HG03280 (cell line): ENCODE measurements around the gene YPEL2.
"Not testable (repeated sequence)": the region's sequence is repeated elsewhere in the genome, so short reads cannot be mapped to it uniquely, and the experiment has no call there.

Experiments used
- ATAC-seq: cut with Tn5 transposase; IDR thresholded peaks from one replicate; pipeline ENCODE4 v1.9.1; 2021; ENCODE audit warnings: mild to moderate bottlenecking, moderate library complexity; ENCODE audit not compliant: unreplicated experiment

The YPEL2 gene

DNA sequence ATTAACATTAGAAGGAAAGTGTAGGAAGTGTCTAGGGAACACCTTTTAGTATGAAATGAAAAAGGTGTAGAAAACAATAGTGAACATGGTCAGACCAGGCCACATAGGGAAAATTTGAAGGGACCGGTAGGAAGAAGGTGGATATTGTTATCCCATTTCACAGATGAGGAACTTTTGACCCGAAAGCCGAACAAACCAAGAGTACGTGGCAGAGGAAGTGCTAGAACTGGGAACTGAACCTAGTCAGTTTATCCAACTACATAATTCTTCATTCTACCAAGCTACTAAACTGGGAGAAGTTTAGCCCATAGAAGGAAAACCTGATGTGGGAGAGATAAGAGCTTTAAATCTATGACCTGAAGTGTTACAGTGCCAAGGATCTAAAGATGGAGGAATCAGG is 43.2 kb downstream of the YPEL2 start:
- no peak for ATAC-seq

DNA sequence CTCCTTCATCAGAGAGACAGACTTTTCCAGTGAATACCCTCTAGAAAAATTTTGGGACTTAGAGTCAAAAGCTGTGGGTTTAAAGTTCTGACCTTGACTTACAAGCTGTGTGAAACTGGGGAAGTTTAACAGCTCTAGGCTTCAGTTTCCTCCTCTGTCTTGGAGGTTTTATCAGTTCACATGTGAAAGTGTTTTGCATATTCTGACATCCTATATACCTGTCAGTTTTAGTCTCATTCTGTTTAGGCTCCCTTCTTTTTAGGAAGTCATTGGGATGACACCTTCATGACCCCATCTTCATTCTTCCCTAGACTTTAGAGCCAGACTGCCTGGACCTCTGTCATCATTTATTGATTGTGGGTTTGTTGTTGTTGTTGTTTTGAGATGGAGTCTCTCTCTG is 44.4 kb downstream of the YPEL2 start:
- ATAC-seq, result no peak

DNA sequence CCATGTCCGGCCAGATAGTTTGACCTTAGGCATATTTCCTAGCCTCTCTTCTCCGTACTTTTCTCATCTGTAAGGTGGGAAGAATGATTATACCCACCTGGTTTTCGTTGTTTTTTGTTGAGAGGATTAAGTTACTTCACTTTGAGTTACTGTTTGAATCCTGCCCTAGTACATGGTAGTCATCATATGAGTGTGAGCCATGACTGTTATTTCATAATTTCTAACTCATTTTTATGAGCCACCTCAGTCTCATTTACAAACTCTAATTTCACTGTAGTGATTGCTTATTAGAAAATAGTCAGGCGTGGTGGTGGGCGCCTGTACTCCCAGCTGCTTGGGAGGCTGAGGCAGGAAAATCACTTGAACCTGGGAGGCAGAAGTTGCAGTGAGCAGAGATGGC is 45.1 kb downstream of the YPEL2 start:
- ATAC-seq, result no peak

DNA sequence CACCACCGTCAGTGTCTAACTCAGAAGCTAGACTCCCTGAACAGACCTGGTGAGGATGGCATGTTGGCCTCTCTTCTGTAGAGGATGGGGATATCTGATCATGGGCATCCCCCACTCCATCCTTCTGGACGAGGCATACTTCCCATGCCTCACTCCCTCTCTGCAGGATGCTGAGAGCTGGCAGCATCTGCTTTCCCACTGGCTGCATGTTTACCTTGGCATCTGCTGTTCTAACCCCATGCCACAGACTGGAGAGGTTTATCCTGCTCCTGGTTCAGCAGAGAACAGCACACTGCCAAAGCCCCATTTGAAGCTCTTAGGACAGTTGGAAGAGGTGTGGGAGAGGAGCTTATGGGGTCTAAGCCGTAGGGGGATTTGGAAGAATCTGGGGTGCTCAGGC is 46.0 kb downstream of the YPEL2 start:
- no peak for ATAC-seq

DNA sequence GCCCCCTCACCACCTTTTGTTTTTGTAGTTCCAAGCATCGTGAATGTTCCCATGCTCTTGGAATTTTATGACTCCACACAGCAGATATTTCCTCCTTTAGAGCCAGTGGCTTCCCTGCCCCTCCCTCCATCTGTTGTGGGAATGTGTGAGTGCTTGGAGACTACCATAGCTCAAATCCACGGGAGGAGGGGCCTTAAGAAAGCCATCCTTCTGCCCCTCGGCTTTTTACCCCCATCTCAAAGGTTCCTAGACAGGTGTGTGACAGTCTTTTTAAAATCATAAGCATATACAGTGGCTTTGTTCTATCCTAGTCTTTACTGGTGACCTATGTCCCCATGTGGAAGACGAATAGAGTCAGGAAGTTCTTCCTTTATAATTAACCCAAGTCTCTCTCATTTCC is 47.2 kb downstream of the YPEL2 start:
- no peak for ATAC-seq

DNA sequence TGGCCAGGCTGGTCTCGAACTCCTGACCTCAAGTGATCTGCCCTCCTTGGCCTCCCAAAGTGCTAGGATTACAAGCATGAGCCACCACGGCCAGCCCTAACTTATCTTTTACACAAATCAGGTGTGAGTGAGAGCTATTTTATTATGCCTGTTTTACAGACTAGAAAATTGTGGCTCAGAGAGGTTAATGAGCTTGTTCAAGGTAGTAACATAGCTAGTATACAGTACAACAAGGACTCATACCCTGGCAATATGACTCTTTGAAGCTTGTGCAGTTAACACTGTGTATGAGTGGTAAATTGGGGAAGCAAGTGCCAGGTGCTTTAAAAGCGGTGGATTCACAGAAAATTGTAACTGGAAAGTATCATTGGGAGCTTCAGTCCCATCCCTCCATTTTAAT is 49.0 kb downstream of the YPEL2 start:
- no peak for ATAC-seq

DNA sequence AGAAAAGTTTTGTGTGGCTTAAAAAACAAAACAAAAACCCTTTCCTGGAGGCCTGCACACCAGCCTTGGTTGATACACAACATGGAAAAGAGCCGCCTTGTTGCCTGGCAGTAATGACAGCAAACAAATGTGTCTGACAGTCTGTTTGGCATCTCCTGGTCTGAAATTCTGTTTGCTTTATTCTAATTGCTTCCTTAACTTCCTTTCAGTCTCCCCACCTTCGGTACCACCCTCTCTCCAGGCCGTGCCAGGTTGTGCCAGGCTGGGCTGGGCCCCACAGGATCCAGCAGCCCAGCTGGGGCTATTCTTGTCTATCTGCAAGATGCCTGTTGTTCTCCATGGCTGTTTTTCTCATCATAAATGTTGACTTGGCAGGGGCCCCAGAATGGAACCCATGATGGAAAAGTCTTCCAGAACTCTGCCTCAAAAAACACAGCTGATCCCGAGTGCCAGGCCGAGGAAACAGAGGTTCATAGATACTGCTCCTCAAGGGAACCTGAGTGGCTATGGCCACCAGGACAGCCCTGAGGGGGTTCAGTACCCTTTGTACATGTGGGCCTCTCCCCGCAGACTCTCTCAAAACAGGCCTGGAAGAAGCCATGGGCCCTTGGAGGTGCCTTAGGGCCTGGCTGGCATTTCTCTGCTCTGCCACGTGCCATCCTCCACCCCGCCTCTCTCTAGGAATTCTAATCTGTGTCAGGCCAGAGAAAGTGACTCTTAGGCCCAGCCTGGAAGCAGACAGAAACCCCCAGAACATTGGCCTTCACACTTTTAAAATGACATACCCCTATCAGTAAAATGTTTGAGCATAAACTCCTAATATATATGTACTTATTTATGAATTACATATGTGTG is 50.5 kb downstream of the YPEL2 start:
- ATAC-seq, result no peak

DNA sequence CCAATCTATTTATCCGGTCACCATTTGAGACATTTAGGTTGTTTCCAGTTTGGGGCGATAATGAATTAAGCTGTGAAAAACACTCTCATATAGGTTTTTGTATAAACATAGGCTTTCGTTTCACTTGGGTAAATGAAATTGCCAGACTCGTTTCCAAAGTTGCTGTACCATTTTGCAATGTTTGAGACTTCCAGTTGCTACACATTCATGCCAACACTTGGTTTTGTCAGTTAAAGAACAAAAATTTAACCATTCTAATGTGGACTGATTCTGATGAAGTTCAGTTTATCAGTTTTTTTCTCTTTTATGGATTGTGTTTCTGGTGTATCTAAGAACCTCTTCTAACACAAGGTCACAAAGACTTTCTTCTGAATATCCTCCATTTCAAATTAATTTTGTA is 52.4 kb downstream of the YPEL2 start:
- ATAC-seq, result no peak

DNA sequence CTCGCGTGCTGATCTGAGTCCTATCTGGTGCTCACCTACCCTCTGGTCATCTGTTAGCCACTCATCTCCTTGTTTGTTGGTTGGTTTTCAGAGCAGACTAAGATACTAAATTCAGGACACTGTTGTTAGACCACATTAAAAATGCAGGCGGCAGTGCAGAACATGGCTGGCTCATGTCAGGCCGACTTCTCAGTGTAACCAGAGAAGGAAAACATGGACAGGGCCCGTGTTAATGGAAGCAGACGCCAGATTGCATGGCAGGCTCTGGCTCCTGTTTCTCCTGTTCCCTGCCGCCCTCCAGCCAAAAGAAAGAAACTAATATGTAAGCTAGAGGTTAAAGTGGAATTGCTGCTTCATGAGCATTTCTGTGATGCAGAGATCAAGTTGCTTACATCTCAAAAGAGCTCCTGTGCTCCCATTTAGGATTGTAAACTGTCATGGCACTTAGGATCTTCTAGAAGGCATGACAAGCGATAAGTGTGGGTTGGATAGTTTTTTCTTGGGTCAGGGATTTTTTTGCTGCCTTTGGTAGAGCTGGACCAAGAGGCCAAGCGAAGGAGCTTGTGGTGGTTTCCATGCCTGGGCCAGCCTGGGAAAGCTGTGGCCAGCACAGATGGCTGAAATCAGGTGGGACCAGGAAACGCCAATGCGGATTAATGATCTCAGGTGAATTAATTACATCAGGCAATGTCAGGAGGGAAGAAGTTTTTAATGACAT is 56.1 kb downstream of the YPEL2 start:
- no peak for ATAC-seq

DNA sequence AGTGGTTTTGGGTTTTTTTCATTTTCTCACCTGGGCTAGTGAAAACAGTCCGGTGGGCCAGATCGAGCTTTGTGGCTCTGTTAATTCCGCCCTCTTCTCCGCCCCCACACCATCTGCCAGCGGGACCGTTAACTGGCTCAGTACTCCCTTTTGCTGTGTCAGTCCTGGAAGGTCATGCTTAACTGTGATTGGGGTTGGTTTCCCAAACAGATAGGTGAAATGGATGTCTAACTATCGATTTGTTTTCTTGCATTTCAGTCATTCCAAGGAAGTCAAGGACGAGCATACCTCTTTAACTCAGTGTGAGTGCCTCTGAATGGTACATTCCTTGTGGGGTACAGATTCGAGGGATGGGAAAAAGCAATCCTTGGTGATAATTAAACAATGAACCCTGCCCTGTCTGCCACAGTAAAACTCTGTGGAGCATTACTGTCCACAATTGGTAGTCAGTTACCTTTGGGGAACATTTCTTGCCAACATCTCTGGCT is 56.7 kb downstream of the YPEL2 start:
- no peak for ATAC-seq

DNA sequence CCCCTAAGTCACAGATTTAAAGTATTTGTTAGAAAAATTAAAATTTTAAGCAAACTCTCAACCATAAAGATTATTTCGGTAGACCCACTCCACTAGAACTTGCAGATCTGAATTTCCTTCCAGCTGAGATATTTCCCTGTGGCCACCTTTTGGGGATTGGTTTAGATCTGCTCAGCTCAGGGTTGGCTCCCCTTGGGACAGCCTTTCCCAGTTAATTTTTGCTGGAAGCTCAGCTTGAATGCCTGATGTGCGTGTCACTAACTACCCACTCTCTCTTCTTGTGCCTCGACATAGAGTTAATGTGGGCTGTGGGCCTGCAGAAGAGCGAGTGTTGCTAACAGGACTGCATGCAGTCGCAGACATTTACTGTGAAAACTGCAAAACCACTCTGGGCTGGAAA is 57.6 kb downstream of the YPEL2 start:
- no peak for ATAC-seq

DNA sequence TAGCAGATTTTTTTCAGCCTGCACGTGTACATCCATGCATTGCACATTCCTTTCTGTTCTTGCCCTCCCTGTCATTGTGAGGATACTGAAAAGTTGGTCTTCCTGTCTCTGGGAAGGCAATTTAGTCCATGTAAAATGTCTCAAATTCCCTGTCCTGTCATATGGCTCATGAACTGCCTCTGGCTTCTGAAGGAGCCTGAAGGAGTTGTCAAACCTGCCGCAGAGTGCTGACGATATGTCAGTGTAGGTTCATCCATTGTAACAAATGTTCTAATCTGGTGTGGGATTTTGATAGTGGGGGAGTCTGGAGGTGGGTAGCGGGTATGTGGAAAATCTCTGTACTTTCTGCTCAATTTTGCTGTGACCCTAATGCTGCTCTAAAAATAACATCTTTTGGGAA is 59.6 kb downstream of the YPEL2 start:
- ATAC-seq, result no peak

DNA sequence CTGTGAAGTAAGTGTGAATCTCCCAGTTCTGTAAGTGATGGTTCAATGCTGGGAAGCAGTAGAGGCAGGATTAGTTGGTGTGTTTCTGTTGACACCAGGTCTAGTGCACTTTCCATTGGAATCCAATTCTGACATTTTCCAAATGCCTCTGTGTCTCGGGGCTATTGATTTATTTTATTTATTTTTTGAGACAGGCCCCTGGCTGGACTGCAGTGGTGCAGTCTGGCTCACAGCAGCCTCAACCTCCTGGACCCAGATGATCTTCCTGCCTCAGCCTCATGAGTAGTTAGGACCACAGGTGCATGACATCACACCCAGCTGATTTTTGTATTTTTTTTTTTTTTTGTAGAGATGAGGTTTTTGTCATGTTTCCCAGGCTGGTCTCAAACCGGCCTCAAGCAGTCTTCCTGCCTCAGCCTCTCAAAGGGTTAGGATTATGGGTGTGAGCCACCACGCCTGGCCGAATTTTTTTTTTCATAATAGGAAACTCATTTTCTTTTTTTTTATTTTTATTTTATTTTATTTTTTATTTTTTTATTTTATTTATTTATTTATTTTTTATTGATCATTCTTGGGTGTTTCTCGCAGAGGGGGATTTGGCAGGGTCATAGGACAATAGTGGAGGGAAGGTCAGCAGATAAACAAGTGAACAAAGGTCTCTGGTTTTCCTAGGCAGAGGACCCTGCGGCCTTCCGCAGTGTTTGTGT is 61.7 kb downstream of the YPEL2 start:
- no peak for ATAC-seq

DNA sequence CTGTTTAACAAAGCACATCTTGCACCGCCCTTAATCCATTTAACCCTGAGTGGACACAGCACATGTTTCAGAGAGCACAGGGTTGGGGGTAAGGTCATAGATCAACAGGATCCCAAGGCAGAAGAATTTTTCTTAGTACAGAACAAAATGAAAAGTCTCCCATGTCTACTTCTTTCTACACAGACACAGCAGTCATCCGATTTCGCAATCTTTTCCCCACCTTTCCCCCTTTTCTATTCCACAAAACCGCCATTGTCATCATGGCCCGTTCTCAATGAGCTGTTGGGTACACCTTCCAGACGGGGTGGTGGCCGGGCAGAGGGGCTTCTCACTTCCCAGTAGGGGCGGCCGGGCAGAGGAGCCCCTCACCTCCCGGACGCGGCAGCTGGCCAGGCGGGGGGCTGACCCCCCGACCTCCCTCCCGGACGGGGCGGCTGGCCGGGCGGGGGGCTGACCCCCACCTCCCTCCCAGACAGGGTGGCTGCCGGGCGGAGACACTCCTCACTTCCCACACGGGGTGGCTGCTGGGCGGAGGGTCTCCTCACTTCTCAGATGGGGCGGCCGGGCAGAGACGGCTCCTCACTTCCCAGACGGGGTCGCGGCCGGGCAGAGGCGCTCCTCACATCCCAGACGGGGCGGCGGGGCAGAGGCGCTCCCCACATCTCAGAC is 62.4 kb downstream of the YPEL2 start:
- not testable (repeated sequence) for ATAC-seq

DNA sequence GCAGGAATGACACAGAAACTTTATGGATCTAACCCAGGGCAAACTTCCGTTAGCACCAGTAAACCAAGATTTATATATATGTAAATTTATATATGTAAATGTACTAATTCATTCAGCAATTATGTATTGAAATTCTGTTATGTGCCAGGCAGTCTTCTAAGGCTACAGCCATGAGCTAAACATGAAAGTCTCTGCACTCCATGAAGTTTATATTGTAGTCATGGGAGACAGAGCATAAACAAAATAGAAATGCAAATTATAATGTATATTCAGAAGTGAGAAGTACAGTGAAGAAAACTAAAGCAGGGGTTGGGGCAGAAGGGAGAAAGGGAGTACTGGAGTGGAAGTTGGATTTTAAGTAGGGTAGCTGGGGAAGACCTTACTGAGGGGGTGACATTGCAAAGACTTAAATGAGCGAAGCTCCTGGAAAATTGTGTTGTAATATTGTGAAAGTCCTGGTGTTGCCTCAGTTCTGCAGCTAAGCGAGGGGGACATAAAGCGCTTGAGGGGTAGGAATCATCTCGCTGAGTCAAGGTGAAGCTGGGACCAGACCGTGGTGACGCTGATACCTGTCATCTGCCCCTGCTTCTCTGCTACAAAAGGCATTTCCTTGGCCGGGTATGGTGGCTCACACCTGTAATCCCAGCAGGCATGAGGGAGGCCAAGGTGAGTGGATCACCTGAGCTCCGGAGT is 64.8 kb downstream of the YPEL2 start:
- ATAC-seq, result no peak

DNA sequence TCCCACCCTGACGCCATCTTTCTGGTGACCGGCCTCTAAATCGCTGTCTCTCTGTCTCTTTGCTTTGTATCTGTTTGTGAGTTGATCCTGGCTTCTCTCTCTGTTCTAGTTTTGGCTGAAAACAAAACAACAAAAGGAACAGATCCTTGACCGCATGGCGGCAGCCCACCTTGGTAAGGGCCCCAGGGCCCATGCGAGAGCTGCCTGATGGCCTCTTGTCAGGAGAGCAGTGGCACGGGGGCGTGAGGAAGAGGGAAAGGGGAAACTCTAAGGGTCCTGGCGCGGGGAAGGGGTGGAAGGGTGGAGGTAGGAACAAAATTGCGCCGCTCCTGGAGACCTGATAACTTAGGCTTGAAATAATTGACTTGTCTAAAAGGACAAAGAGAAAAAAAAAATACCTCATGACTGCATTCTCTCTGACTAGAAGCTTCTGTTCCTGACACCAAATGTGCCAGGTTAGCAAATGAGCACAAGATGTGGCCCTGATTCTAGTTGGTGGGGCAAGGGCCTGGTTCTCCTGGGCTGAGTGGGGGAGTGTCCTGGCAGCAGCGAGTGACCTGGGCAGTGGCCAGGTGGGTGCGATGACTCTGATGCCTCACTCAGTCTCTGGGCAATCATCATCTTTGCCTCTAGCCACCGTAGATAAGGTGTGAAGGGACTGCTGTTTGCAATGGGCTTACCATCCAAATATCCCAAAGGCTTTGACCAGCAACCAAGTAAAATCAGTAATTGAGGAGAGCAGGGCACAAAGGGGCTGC is 66.0 kb downstream of the YPEL2 start:
- no peak for ATAC-seq

DNA sequence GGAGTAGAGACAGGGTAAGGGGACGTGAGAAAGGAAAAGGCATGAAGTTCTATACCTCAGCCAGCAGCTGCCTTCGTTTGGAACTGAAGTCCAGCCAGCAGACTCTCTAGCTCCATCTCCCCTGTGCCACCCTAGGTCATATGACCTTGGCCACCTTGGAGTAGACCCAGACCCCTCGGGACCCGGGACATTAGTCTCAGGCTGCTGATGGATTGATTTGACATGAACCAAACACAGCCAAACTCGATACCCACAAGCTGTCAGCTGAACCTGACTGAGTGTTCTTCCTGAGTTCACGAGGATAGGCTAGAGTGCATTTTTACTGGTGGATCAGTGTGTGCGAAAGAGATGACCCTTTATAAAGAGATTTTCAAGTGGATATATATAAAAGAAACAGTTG is 68.5 kb downstream of the YPEL2 start:
- no peak for ATAC-seq

DNA sequence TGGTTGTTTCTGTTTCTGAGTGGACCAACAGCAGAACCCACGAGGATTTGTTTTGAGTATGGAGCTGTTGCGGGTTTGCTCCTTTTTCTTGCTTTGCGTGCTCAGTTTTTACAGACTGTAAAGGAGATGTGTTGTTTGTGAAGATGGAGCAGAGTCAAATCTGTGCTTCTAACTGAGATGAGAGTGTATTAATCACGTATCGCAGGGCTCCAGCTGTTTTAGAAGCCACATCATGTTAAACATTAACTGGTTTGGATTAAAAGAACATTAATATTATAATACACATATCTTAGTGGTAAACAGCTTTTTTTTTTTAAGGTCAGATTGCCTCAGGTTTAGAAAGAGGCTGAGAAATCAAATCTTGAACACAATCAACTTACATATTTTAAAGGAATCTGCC is 69.4 kb downstream of the YPEL2 start:
- no peak for ATAC-seq

DNA sequence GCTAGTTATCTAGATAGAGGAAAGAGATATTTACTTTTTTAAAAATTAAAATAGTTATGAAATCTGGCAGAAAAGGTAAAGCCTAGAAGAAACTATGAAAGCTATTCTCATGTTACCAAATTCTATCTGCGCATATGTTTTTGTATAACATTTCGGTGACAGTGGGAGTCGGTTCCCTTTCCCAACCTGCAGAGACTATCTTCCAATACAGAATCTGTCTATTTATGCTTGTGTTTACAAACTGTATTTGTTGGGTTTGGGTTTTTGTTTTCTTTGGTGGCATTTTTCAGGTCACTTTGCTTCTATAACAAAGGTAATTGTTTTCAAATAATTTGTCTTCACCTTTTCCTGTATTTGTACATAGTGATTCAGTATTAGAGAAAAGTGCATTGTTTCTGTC is 69.8 kb downstream of the YPEL2 start:
- ATAC-seq, result no peak

DNA sequence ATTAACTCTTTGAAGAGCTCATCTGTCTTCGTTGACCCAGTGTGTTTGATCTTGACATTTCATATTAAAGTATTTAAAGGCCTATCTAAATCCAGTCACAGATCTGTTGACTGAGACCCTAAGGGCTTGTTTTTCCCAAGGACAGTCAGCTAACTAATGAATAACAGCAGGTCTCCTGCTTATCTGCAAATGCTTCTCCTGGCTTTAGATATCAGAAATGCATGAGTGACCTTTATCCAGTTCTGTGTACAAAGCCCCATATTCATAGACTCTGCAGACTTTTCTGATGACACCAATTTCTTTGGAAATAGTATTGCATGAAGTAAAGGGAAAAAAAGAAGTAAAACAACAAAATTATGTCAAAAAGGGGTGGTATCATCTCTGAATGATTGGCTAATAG is 70.3 kb downstream of the YPEL2 start:
- no peak for ATAC-seq
